K562 (cell line): ENCODE data around the gene NOTCH1. TPM values are rescaled to one million over a fixed set of nuclear protein-coding genes. Genes with fewer than 3 reads are reported as not detected.
A peak's percentile ranks its signal among the peaks of the same experiment; 100 is the strongest.

Experiments
- ATAC-seq: fragments of 200-7000 bp; cut with Tn5 transposase; 3 replicates; pipeline ENCODE4 v1.9.1; 2020; ENCODE audit warnings: moderate library complexity
- BruUV-seq: library from RNA; stranded (reverse); fragments of 400-500 nt; replicated peaks from 2 replicates; lab custom pipeline; 2021; lab: Mats Ljungman, UMichigan
- CTCF ChIA-PET: fragments of 300-600 bp; formaldehyde crosslinking; extraction: SDS; loops from one replicate; lab custom pipeline; 2021; ENCODE audit warnings: low intra/inter-chr PET ratio; lab: Yijun Ruan, JAX
- POLR2A ChIA-PET: fragments of 300-600, 350-650 bp; sonication (Branson Sonifier 250); formaldehyde crosslinking; extraction: SDS; loops from one replicate; lab custom pipeline; 2021; ENCODE audit warnings: antibody characterized with exemption, inconsistent platforms; lab: Yijun Ruan, JAX
- DNase-seq, 4 experiments: peaks; one replicate each; pipeline versions ENCODE4 v3.0.0 to v3.0.0-alpha.2; 2011 to 2018; ENCODE audit warnings: low spot score in 3 of 4, mixed read lengths in 3 of 4; ENCODE audit errors: extremely low read depth in 1 of 4
- FAIRE-seq: peaks from 2 replicates; lab custom pipeline; 2011; peaks lifted over from hg19 to GRCh38; lab: Jason Lieb, UNC
- H2AFZ ChIP-seq: 2 replicates; pipeline ENCODE4 v1.6.0; 2011; ENCODE audit warnings: low read depth, low read length, control low read depth, inconsistent platforms
- H3K27ac ChIP-seq: fragments of 200-600 bp; 3 replicates; pipeline ENCODE4 v1.8.0; 2011; ENCODE audit warnings: low read depth, mild to moderate bottlenecking, control low read depth, inconsistent platforms, low read length, moderate library complexity, mixed read lengths; ENCODE audit errors: extremely low read depth
- H3K27me3 ChIP-seq, 2 experiments: fragments of 300-600 bp in 1 of 2; 2 replicates in 1 of 2; 3 replicates in 1 of 2; pipeline versions ENCODE4 v1.6.0 to v1.8.0; 2011; ENCODE audit warnings: inconsistent platforms in 2 of 2, low read length in 2 of 2, mild to moderate bottlenecking in 1 of 2, mixed read lengths in 1 of 2, moderate library complexity in 1 of 2; ENCODE audit not compliant: control insufficient read depth in 2 of 2, insufficient read depth in 2 of 2
- H3K36me3 ChIP-seq: fragments of 300-600 bp; 3 replicates; pipeline ENCODE4 v1.8.0; 2011; ENCODE audit warnings: mild to moderate bottlenecking, low read length, inconsistent platforms; ENCODE audit not compliant: control insufficient read depth, insufficient read depth
- H3K4me1 ChIP-seq, 2 experiments: fragments of 200-600 bp in 1 of 2; replicated peaks in 1 of 2; 2 replicates in 1 of 2; 3 replicates in 1 of 2; pipeline versions ENCODE4 v1.5.1 to v1.8.0; 2011; ENCODE audit warnings: inconsistent platforms in 2 of 2, low read length in 2 of 2, mild to moderate bottlenecking in 1 of 2, mixed read lengths in 1 of 2, moderate library complexity in 1 of 2; ENCODE audit not compliant: control insufficient read depth in 2 of 2, insufficient read depth in 2 of 2
- H3K4me2 ChIP-seq: 2 replicates; pipeline ENCODE4 v1.6.1; 2011; ENCODE audit warnings: low read length, control low read depth, inconsistent platforms, mixed read lengths; ENCODE audit not compliant: insufficient read depth
- H3K4me3 ChIP-seq: fragments of 200-600 bp; sonication (generic), shearing (Covaris generic); 2 replicates; pipeline ENCODE4 v1.5.1; 2016; ENCODE audit warnings: control low read depth, inconsistent platforms
- H3K79me2 ChIP-seq: fragments of 200-600 bp; 3 replicates; pipeline ENCODE4 v1.8.0; 2011; ENCODE audit warnings: low read length, inconsistent platforms; ENCODE audit not compliant: control insufficient read depth, insufficient read depth
- H3K9ac ChIP-seq, 2 experiments: 2 replicates each; pipeline versions ENCODE4 v1.6.0 to v1.6.1; 2011; ENCODE audit warnings: low read depth in 2 of 2, low read length in 2 of 2, control low read depth in 1 of 2, inconsistent platforms in 1 of 2, mild to moderate bottlenecking in 1 of 2, mixed read lengths in 1 of 2; ENCODE audit not compliant: insufficient read depth in 1 of 2
- H3K9me1 ChIP-seq: one replicate; pipeline ENCODE4 v1.6.0; 2011; ENCODE audit warnings: inconsistent platforms, mild to moderate bottlenecking, low read length, moderate library complexity; ENCODE audit not compliant: control insufficient read depth, insufficient read depth
- H3K9me3 ChIP-seq: replicated peaks from 2 replicates; pipeline ENCODE4 v1.5.1; 2011; ENCODE audit warnings: low read depth, low read length, inconsistent platforms; ENCODE audit not compliant: control insufficient read depth, insufficient read depth
- H4K20me1 ChIP-seq: replicated peaks from 2 replicates; pipeline ENCODE4 v1.6.1; 2011; ENCODE audit warnings: low read length, inconsistent platforms, mixed read lengths; ENCODE audit not compliant: control insufficient read depth, insufficient read depth
- HMG20A ChIP-seq: fragments of 450-650 bp; formaldehyde crosslinking; conservative IDR thresholded peaks from 2 replicates; pipeline ENCODE4 v1.4.0; 2020; ENCODE audit warnings: mild to moderate bottlenecking, mixed read lengths
- KAT7 ChIP-seq: sonication (generic); formaldehyde crosslinking; IDR thresholded peaks from 2 replicates; pipeline ENCODE4 v1.8.0; 2022; ENCODE audit warnings: missing genetic modification reagents, mild to moderate bottlenecking, borderline replicate concordance
- MIER1 ChIP-seq: fragments of 450-650 bp; IDR thresholded peaks from 2 replicates; pipeline ENCODE4 v1.6.1; 2016; ENCODE audit warnings: antibody characterized with exemption, mild to moderate bottlenecking, low read depth
- NFRKB ChIP-seq: fragments of 450-650 bp; IDR thresholded peaks from 2 replicates; pipeline ENCODE4 v1.6.1; 2016; ENCODE audit warnings: low read depth
- NR2C2 ChIP-seq, 2 experiments: fragments of 200-800 bp in 1 of 2; sonication (Bioruptor generic) in 1 of 2; sonication (generic) in 1 of 2; formaldehyde crosslinking in 1 of 2; IDR thresholded peaks; 2 replicates each; pipeline versions ENCODE4 v1.6.1 to v1.8.0; 2016 to 2022; ENCODE audit warnings: mild to moderate bottlenecking in 1 of 2, missing compliant biosample characterization in 1 of 2, missing genetic modification characterization in 1 of 2, missing genetic modification reagents in 1 of 2
- NR2F6 ChIP-seq: fragments of 450-650 bp; formaldehyde crosslinking; IDR thresholded peaks from 2 replicates; pipeline ENCODE4 v1.4.0; 2020; ENCODE audit warnings: mild to moderate bottlenecking
- TRIM24 ChIP-seq, 2 experiments: fragments of 450-650 bp; IDR thresholded peaks; 2 replicates each; pipeline ENCODE4 v1.6.1; 2016
- ZC3H8 ChIP-seq: fragments of 450-650 bp; IDR thresholded peaks from 2 replicates; pipeline ENCODE4 v1.6.1; 2017
- ZNF143 ChIP-seq: sonication (generic); formaldehyde crosslinking; IDR thresholded peaks from 2 replicates; pipeline ENCODE4 v1.9.0; 2022; ENCODE audit warnings: mild to moderate bottlenecking, missing genetic modification reagents
- ZNF253 ChIP-seq: fragments of 250-450 bp; sonication (Bioruptor Pico); conservative IDR thresholded peaks from 2 replicates; pipeline ENCODE4 v1.6.1; 2021; ENCODE audit warnings: mild to moderate bottlenecking
- WGBS: fragments of 100-300 bp; shearing (Covaris generic); methylation state at CpG from one replicate; pipeline ENCODE4 v1.1.6; 2016; ENCODE audit warnings: low coverage, mixed read lengths; ENCODE audit not compliant: insufficient coverage; ENCODE audit errors: missing lambda C conversion rate; 5-methylcytosine and 5-hydroxymethylcytosine counted together
- in situ Hi-C: fragments of 300-500 bp; cut with MboI; formaldehyde crosslinking; loops from 4 replicates; pipeline ENCODE4 v1.15.0; 2018; ENCODE audit warnings: inconsistent platforms, mixed read lengths
- intact Hi-C: fragments of 100-400 bp; cut with micrococcal nuclease; formaldehyde crosslinking; loops from 2 replicates; pipeline ENCODE4 v1.14.2; 2022
- polyA plus RNA-seq, 8 experiments: library from polyadenylated mRNA; depleted of rRNA in 4 of 8; stranded (reverse) in 5 of 8; unstranded in 3 of 8; fragments of >200 nt; fragmentation: Nextera tagmentation in 2 of 8; fragmentation: Illumina TruSeq in 1 of 8; extraction: Ambion mirVana in 2 of 8; extraction: Trizol in 1 of 8; gene quantifications; 2 replicates each; pipeline versions ENCODE4 v1.2.1 to v1.2.3, GENCODE V29; 2011 to 2014; ENCODE audit warnings: inconsistent platforms in 1 of 8, missing spikeins in 1 of 8
- total RNA-seq, 7 experiments: library from RNA; depleted of rRNA in 6 of 7; stranded (reverse); fragments of >200 nt in 6 of 7; fragmentation: Illumina TruSeq in 2 of 7; extraction: Trizol in 2 of 7; gene quantifications; 2 replicates each; pipeline versions ENCODE4 v1.2.1 to v1.2.3, GENCODE V29; 2011 to 2021; ENCODE audit warnings: low replicate concordance in 1 of 7
- TF ChIP-seq, protein P1 (sequence below): sonication (generic); formaldehyde crosslinking; IDR thresholded peaks from 2 replicates; pipeline ENCODE4 v1.8.0; 2022; ENCODE audit warnings: mild to moderate bottlenecking, missing genetic modification reagents
- TF ChIP-seq, protein P2 (sequence below), 2 experiments: IDR thresholded peaks; 2 replicates each; pipeline ENCODE4 v1.6.1; 2012; ENCODE audit warnings: improper control_type of control experiment in 2 of 2, low read depth in 2 of 2, low read length in 2 of 2, borderline replicate concordance in 1 of 2
- TF ChIP-seq, protein P3 (sequence below): fragments of 450-650 bp; IDR thresholded peaks from 2 replicates; pipeline ENCODE4 v1.6.1; 2018; ENCODE audit not compliant: partially characterized antibody

The NOTCH1 gene
- total and polyA plus RNA-seq, 9 of the 15 experiments (the other 6 are each of a cell fraction or from before 2014, with no cell fraction given) = 0.03 to 31.4 (median 2.3) TPM

DNA sequence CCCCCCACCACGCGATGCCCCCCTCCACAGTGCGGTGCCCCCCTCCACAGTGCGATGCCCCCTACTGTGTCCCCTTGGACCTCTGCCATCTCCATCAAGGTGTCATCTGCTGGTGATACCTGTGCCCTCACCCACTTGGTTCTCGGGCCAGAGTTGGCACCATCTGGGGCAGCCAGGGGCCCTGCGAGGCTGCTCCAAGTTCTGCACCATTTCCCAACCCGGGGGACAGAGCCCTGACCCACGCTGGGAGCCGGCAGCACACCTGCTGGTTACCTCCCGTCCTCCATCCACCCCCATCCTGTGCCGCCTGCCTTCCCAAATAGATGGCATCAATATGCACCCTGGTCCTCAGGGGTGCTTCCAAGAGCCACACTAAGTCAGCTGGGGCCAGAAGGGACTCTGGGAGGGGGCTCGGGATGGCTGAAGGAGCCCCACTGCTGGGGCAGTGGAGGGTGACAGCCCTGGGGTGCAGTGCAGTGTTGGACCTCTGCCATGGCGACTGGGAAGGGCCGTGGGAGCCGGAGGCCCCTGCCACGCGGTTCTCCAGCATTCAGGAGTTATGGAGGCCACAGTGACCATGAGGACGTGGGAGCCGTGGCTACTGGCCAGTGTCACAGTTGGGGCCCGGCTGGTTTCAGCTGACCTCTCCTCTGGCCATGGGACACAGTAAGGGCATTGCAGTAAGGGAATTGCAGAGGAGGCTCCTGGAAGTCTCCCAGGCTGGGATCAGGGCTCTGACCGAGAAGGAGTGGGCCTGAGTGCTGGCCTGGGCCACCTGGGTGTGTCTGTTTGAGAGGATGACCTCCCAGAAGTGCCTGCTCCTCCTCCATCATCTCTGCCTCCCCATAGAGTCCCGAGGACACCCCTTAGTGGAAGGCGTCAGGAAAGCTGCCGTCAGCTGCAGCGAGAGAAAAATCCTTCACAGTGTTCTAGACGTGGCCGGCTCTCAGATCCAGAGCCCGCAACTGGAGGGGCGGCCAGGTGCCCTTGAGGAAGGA is 44.2 kb upstream of the NOTCH1 start:
- peaks cover 27 to 44% of the 10 kb centered on the region in 2 experiments for H3K27me3 ChIP-seq
- ChIA-PET POLR2A (interaction anchor here (0.8 to 0.9 kb wide), 2 partner anchors 16 to 49 kb away, joined by 3 to 4 read pairs; no protein-coding TSS in a partner anchor), CTCF (no interaction called here)
- peaks cover 43 to 75% of the 10 kb centered on the region in 2 experiments for H3K4me1 ChIP-seq
- H2AFZ ChIP-seq = no peak overlapping the region; the same call in 1 of the 2 replicates
- H3K36me3 ChIP-seq = no peaks in the 10 kb centered on the region
- no peaks in the 10 kb centered on the region for H3K79me2 ChIP-seq
- no peak overlapping the region for H3K4me2 ChIP-seq
- no peaks in the 10 kb centered on the region for H3K9me1 ChIP-seq
- BruUV-seq = no TSS peak
- no peak for FAIRE-seq
- intact Hi-C loops = no loop called here
- no peak overlapping the region for H3K4me3 ChIP-seq
- no peaks in the 10 kb centered on the region for H4K20me1 ChIP-seq
- TF ChIP-seq, protein P1, sequence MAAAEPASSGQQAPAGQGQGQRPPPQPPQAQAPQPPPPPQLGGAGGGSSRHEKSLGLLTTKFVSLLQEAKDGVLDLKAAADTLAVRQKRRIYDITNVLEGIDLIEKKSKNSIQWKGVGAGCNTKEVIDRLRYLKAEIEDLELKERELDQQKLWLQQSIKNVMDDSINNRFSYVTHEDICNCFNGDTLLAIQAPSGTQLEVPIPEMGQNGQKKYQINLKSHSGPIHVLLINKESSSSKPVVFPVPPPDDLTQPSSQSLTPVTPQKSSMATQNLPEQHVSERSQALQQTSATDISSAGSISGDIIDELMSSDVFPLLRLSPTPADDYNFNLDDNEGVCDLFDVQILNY (CRISPR knock-in tag) = no peak
- TF ChIP-seq ZNF143 (CRISPR knock-in tag) (no peak), ZNF253 (no peak), MIER1 (no peak), KAT7 (CRISPR knock-in tag) (no peak), NR2F6 (CRISPR knock-in tag) (no peak), NFRKB (no peak), NR2C2 (CRISPR knock-in tag; IDR thresholded peaks at IDR 0.05) (no peak), NR2C2 (tag; IDR thresholded peaks at IDR 0.05) (no peak), ZC3H8 (no peak), TRIM24 (IDR thresholded peaks at IDR 0.05) (no peak), HMG20A (CRISPR knock-in tag) (no peak)
- TF ChIP-seq, protein P2, sequence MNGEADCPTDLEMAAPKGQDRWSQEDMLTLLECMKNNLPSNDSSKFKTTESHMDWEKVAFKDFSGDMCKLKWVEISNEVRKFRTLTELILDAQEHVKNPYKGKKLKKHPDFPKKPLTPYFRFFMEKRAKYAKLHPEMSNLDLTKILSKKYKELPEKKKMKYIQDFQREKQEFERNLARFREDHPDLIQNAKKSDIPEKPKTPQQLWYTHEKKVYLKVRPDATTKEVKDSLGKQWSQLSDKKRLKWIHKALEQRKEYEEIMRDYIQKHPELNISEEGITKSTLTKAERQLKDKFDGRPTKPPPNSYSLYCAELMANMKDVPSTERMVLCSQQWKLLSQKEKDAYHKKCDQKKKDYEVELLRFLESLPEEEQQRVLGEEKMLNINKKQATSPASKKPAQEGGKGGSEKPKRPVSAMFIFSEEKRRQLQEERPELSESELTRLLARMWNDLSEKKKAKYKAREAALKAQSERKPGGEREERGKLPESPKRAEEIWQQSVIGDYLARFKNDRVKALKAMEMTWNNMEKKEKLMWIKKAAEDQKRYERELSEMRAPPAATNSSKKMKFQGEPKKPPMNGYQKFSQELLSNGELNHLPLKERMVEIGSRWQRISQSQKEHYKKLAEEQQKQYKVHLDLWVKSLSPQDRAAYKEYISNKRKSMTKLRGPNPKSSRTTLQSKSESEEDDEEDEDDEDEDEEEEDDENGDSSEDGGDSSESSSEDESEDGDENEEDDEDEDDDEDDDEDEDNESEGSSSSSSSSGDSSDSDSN (IDR thresholded peaks at IDR 0.05; ENCODE audit: borderline replicate concordance in 1 of 2, low read depth in 2 of 2, low read length in 2 of 2) = 0 out of 4 replicates have a peak, but pooled peaks of 1 of the 2 experiments have one; percentile 15
- TF ChIP-seq, protein P3, sequence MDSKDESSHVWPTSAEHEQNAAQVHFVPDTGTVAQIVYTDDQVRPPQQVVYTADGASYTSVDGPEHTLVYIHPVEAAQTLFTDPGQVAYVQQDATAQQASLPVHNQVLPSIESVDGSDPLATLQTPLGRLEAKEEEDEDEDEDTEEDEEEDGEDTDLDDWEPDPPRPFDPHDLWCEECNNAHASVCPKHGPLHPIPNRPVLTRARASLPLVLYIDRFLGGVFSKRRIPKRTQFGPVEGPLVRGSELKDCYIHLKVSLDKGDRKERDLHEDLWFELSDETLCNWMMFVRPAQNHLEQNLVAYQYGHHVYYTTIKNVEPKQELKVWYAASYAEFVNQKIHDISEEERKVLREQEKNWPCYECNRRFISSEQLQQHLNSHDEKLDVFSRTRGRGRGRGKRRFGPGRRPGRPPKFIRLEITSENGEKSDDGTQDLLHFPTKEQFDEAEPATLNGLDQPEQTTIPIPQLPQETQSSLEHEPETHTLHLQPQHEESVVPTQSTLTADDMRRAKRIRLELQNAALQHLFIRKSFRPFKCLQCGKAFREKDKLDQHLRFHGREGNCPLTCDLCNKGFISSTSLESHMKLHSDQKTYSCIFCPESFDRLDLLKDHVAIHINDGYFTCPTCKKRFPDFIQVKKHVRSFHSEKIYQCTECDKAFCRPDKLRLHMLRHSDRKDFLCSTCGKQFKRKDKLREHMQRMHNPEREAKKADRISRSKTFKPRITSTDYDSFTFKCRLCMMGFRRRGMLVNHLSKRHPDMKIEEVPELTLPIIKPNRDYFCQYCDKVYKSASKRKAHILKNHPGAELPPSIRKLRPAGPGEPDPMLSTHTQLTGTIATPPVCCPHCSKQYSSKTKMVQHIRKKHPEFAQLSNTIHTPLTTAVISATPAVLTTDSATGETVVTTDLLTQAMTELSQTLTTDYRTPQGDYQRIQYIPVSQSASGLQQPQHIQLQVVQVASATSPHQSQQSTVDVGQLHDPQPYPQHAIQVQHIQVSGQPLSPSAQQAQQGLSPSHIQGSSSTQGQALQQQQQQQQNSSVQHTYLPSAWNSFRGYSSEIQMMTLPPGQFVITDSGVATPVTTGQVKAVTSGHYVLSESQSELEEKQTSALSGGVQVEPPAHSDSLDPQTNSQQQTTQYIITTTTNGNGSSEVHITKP = peak; percentile 18
- WGBS = 38% methylated on average over 24 of the region's 29 CpGs
- in situ Hi-C loops = no loop called here
- 0 out of 2 replicates have a peak, but pooled peaks cover 3% of the 10 kb centered on the region for H3K9me3 ChIP-seq
- ATAC-seq = no peak
- no peak for DNase-seq
- H3K27ac ChIP-seq = no peak overlapping the region
- H3K9ac ChIP-seq = peak overlapping the region in 1 of 2 experiments; percentile 65; a peak in 2 of 4 replicates
